Activated CD4-positive, alpha-beta T cell treated with anti-CD3 and anti-CD28 coated beads, Interleukin-2, Interleukin-4, amounts not matched to agents 100 ng/mL and 50 ng/mL, durations not matched to agents 16 hours and 8 hours (primary cell): ENCODE results near the gene SETD1A.

Experiments used
- DNase-seq: peaks from one replicate; pipeline ENCODE4 v3.0.0-alpha.2; 2020; ENCODE audit warnings: low spot score

SETD1A gene

GRCh38 chr16:31020536-31020935, 63.0 kb downstream of the SETD1A start:
- no peak for DNase-seq

- DNase-seq, result no peak
These were observed 65.1 kb downstream of the SETD1A start for GRCh38 chr16:31022544-31023251.

GRCh38 chr16:31023252-31023602, 65.7 kb downstream of the SETD1A start:
- no peak for DNase-seq

GRCh38 chr16:31023627-31024226, 66.2 kb downstream of the SETD1A start:
- no peak for DNase-seq

GRCh38 chr16:31025339-31025738, 67.8 kb downstream of the SETD1A start:
- no peak for DNase-seq

- DNase-seq, result no peak
These were observed 71.7 kb downstream of the SETD1A start for GRCh38 chr16:31029272-31029671.

- no peak for DNase-seq
These were observed 73.7 kb downstream of the SETD1A start for GRCh38 chr16:31031276-31031675.

- DNase-seq, result peak; percentile 98
These were observed 75.5 kb downstream of the SETD1A start, which contains the start of gene STX4 for GRCh38 chr16:31032736-31033708. Gene STX4 (plus strand): TSS chr16:31033558. CDS start chr16:31033806, 248 bp downstream.

- peak; percentile 88 for DNase-seq
These were observed 76.3 kb downstream of the SETD1A start for GRCh38 chr16:31033709-31034492.
